Stimulated activated CD4-positive, alpha-beta T cell treated with anti-CD3 and anti-CD28 coated beads, Interleukin-1b, Interleukin-23, amount 100 ng/mL, for 24 hours (primary cell): Measurements from ENCODE around the gene GINS3.
A peak's percentile ranks its signal among the peaks of the same experiment; 100 is the strongest.

Experiments
- DNase-seq, 4 experiments: peaks; one replicate each; pipeline ENCODE4 v3.0.0-alpha.2; 2020; ENCODE audit warnings: low read depth in 4 of 4, low spot score in 1 of 4

Gene GINS3

DNA sequence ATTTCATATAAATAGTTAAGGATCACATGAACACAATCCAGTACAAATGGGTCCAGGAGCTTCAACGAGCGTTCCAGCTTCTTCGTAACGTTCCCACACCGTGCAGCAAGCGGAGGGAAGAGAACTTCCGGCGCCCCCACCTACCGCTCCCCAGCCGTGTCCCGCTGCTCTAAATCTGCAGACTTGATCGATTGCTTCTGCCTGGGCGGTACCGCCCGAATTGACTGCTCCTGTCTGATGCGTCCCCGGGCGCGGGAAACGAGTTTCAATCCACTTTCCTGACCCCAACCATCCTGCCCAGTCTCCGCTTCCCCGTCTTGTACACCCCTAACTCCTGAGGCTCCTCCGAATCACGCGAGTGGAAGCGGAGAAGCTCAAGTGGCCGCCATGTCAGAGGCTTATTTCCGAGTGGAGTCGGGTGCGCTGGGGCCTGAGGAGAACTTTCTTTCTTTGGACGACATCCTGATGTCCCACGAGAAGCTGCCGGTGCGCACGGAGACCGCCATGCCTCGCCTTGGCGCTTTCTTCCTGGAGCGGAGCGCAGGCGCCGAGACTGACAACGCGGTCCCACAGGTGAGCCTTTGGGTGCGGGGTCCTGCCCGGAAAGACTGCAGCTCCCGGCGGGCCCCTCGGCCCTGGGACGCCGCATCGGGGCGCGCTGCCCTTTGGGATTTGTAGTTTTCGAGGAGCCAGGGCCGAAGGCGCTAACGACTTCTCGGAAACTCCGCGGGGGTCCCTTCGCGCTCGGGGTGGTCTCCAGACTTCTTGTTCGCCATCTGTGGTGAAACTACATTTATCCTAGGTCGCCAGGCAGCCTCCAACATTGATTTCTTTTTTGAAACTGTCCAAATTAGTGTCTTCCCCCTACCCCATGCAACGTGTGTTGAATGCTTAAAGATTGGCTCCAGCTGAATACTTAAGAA lies at the start of gene GINS3:
Gene GINS3, plus strand, starts transcription at position 257 of the 923 bp plus-strand sequence. Its CDS starts 131 bp downstream, at position 388.
- peak; percentile 57 to 84 (median 71) for DNase-seq

DNA sequence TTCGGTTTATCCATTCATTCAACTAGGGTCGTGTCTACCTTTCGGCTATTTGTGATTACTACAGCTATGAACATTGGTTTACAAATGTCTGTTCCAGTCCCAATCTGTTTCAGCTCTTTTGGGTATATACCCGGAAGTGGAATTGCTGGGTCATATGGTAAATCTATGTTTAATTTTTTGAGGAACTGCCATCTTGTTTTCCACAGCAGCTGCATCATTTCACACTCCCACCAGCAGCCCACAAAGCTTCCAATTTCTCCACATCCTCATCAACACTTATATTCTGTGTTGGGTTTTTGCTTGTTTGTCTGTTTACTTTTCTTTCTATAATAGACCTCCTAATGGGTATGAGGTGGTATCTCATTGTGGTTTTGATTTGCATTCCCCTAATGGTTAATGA lies 48.7 kb upstream of the GINS3 start:
- no peak for DNase-seq

DNA sequence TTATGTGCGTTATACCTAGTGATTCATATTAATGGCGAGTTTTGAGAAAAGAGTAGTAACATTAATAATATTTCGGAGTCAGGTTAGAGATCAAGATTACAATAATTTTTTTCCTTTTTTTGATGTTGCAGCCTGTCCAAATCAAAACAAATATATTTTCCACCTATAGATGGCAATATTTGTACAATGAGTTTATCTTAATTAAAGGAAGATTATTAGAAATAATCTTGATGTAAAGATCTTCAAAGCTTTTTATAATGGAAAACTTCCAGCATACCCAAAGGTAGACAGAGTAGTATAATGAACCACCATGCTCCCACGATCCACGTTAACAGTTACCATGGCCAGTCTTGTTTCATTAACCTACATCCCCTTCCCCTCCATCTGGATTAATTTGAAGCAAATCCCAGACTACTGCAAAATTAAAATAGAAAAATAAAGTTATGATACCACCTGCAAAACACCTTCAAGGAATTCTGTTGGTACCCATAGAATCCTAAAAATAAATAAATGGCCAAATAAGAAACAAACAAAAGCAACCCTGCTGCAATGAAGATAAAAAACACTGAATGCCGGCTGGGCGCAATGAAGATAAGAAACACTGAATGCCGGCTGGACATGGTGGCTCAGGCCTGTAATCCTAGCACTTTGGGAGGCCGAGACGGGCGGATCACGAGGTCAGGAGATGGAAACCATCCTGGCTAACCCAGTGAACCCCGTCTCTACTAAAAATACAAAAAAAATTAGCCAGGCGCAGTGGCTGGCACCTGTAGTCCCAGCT lies 46.5 kb upstream of the GINS3 start:
- DNase-seq: no peak

DNA sequence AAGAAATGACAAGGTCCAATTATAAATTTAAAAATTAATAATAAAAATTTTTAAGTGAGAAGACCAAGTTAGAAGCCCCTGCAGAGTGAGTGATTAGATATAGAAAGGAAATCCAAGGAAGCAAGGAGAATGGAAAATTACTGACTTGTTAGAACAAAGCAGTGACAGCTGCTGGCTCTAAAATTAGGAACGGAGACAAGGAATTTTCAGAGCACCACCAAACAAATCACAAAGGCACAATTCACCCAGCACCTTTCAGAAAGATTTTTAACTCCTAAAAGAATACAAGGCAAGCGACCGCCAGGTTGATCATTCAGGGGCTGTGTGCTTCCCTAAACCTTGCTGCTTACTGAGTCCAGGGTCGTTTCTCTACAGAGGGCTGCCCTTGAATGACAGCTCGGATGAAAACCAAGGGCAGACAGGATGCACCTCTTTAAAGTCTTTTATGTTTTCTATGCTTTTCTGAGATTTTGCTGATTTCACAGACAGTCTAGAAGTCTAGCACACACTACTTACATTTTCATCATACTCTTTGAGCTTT lies 45.4 kb upstream of the GINS3 start:
- DNase-seq: no peak

DNA sequence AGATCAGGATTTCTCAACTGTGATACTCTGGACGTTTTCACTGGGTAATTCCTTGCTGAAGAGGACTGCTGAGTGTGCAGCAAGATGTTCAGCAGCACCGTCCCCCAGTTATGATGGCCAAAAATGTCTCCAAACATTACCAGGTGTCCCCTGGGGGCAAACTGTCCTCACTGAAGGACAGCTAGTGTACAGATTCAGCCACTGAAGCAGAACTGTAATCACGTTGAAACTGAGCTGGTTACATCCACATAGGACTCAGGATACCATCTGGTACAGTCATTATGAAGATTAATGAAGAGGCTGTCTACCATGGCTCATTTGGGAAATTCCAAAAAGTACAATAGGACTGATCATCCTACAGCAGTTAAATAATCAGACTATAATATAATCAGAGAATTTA lies 43.3 kb upstream of the GINS3 start:
- no peak for DNase-seq

DNA sequence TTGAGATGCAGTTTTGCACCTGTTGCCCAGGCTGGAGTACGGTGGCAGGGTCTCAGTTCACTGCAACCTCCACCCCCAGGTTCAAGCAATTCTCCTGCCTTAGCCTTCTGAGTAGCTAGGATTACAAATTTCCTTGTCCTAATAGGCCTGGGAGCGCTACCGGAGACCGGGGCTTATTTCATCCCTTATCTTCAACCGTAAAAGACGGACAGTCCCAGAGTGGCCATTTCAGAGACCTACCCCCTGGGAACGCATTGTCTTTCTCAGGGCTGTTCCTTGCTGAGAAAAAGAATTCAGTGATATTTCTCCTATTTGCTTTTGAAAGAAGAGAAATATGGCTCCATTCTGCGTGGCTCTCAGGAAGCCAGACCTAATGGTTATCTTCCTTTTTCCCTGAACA lies 39.6 kb upstream of the GINS3 start:
- no peak for DNase-seq

DNA sequence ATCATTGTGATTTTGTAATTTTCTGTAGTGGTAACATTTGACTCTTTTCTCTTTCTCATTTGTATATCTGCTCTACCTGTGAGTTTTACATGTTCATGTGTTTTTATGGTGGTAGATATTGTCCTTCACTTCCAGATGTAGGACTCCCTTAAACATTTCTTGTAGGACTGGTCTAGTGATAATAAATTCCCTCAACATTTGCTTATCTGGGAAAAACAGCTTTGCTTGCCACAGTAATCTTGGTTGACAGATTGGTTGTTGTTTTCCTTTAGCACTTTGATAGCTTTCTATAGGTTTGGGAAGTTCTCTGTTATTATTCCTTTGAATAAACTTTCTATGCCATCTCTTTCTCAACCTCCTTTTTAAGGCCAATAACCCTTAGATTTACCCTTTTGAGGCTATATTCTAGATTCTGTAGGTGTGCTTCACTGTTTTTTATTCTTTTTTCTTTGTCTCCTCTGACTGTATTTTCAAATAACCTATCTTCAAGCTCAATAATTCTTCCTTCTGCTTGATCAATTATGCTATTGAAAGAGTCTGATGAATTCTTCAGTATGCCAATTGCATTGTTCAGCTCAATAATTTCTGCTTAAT lies 32.1 kb upstream of the GINS3 start:
- DNase-seq: no peak

DNA sequence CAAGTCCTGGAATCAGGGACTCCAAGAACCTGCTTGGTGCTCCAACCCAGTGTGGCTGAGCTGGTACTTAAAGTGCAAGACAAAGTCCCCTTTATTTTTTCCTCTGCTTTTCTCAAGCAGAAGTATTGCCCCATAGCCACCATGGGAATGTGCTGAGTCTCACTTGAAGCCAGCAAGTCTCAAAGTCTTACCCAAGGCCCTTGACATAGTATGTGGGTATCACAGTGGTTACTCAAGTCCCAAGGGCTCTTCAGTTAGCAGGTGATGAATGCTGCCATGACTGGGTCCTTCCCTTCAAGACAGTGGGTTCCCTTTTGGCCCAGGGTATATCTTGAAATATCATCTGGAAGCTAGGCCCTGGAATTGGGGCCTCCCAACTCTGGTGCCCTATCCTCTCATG lies 30.5 kb upstream of the GINS3 start:
- DNase-seq: no peak

DNA sequence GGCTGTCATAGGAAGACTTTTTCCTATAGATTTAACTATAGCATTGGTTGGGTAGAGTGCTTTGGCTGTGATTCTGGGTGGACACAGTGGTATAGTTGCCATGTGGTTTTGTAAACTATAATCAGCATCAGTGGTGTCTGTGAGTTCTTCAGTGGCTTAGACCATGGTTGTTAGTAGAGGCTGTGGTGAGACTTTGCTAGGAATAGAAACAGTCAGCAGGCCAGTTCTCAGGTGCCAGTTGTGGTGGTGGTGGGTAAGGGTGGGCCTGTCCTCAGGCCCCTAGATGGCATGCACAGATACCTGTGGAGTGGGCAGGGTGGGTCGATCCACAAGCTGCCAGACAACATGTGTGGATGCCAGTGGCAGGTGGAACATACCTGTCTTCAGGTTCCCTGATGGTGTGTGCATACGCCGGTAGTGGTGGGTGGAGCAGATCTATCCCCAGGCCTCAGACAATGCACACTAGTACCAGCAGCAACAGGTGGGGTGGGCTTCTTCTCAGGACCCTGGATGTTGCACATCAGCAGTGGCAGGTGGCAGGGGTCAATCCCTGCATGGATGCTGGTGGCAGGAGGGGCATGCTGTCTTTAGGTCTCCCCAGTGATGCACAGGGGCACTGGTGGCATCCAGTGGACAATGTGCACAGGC lies 28.4 kb upstream of the GINS3 start:
- DNase-seq: no peak

DNA sequence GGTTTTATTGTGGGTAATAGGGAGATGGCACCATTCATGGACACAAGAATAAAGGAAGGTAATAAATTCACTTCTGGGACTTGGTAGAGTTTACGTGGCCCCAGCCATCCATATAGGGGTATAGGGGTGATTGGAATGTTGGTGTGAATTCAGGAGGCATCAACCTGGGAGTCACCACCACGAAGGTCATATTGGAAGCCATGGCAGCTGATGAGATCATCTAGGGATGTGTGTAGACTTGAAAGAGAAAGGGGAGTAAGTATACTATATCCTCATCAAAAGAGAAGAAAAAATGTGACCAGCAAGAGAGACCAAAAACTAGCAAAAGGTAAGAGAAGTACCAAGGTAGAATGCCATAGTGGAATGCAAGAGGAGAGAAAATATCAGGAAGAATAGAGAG lies 26.6 kb upstream of the GINS3 start:
- DNase-seq: no peak

DNA sequence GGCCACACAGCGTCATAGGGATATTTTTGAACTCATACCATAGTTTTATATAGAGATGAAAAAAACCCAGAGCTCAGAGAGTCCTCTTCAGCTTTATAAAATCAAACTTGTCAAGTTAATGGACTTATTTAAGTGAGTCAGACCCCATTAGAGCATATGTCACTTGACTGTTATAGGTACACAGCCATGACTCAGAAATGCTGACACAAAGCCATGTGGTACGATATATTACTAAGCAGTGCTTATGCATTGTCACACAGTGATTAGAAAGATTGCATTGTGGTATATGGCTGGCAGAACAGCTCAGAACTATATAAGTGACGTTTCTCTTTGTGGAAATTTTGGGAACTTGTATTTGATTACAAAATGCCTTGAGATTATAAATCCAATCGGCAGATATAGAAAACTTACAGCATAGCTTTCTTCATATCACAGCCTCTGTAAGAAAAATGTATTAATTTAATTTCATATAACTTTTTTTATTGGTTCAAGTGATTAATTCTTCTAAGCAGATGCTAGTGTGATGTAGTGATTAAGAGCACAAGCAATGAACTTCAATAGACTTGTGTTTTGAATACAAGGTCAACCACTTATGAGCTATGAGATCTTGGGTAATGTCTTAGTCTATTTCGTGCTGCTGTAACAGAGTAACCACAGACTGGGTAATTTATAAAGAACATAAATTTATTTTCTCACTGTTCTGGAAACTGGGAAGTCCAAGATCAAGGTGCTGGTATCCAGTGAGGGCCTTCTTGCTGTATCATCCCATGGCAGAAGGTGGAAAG lies 25.8 kb upstream of the GINS3 start:
- no peak for DNase-seq

DNA sequence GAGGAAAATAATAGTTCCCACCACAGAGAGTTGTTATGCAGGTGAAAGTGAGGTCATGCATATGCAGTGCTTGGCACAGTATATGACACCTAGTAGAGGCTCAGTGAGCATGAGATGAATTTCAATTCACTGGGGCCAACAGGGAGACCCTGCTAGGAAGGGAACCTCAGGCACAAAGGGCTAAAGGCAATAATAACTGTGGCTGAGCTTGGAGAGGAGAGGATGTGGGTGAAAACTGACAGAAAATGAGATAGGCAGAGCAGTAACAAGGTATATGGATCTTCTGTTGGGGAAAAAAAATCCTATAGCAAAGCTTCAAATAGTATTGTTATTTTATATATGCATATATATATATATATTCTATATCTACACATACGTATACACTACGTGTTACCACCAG lies 25.0 kb upstream of the GINS3 start:
- DNase-seq: no peak

DNA sequence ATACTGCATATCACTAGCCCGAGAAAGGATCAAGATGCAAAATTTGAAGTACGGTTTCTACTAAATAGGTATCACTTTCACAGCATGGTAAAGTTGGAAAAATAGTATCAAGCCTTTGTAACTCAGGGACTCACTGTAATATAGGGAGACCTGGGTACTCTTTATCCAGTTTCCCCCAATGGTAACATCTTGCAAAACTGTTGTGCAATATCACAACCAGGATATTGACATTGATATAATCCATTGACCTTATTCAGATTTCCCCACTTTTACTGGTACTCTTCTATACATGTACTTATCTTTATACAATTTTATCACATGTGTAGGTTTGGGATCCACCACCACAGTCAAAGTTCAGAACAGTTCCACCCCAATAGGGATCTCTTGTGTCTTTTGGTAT lies 20.4 kb upstream of the GINS3 start:
- DNase-seq: no peak

DNA sequence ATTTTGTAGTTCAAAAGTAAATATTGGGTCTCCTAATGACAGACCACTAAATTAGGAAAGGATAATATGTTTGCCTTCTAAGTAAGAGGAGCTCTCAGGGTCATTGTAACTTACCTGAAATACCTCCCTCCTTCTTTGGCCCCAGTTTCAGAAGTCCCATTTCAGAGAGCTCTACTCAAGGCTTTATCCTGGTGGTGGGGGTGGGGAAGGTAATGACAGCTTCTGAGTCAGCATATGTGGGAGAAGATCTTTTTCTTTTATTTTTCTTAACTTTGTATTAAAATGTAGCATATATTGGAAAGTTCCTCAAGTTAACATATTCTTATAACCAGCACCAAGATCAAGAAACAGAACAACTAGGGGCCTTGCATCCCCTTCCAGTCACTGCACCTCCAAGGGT lies 16.9 kb upstream of the GINS3 start:
- DNase-seq: no peak

DNA sequence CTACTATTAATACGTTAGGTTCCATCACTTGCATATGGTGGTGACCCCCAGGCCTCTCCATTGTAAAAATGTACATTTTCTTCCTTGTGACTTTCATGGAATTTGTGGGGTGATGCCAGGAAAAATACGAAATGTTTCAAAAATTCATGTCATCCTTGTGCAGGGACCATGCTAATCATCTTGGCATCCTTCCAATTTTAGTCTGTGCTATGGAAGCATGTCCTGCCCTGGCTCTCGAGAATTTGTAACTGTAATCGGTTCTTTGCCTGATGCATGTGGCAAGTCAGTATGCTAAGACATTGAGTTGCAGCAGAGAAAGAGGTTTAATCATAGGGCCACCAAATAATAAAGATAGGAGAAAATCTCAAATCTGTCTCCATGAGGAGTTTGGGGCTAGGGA lies 14.3 kb upstream of the GINS3 start:
- no peak for DNase-seq

DNA sequence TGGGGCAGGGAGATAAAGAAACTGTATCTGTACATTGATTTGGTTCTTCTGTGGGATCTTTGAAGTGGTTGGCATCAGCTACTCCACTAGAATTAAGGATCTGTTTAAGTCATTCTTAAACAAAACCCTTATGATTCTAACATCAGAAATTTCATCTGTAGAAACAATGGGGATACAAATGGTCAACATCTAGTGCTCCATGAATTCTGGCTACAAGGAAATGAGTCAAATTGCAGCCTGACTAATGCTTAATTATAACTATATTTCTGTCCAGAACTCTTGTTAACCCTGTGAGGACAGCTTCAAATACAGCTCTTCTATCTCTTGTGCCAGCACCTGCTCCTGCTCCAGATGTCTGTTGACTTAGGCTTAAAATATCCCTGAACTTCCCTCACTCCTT lies 13.9 kb upstream of the GINS3 start:
- DNase-seq: no peak

DNA sequence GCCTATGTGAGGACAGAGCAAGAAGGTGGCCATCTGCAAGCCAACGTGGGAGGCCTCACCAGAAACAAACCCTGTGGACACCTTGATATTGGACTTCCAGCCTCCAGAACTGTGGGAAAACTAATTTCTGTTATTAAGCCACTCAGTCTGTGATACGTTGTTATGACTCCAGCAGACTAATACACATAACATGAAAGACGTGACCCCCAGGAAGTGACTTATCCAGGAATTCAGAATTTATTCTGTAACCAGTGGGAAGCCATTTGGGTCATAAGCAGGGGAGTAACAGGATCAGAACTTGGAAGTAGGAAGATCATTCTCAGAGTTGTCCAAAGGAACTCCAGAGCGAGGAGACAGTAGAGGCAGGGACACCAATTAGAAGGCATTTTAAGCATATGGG lies 12.5 kb upstream of the GINS3 start:
- DNase-seq: no peak

DNA sequence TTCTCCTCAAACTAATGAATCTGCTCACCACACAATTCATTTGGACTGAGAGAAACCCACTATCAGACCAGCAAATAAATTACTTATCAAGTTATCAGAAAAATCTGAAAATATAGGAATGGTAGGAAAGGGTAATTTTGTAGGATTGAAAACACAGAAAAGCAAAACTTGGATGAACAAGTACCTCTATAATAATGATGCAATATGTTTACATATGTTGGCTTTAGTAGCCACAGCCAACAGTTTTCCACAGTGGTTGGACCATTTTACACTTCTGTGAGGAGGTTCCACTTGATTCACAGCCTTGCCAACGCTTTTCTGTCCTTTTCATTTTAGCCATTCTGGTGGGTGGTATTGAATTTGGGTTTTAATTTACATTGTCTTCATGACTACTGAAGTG lies 10.6 kb upstream of the GINS3 start:
- DNase-seq: no peak

DNA sequence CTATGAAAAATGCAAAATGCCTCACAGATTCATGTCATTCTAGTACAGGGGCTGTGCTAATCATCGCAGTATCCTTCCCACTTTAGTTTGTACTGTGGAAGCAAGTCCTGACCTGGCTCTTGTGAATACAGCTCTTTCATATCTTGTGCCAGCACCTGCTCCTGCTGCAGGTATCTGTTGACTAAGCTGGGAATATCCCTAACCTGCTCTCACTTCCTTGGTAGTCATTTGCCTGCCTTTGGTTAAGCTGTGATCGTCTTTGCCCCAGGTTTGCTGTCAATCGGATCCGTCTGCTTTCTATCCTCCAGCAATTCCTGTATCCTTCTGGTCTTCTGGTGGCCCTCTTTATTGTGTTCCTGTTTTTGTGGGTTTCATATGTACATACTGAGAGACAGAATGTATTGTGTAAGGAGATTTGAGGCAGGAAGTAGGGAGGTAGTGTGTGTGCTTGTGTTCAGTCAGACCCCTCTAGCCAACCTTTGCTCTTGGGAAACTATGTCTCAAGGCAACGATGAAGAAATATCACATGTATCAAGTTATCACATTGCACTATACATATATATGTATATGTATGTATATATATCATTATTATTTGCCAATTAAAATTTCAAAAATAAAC lies 7.7 kb upstream of the GINS3 start:
- no peak for DNase-seq

DNA sequence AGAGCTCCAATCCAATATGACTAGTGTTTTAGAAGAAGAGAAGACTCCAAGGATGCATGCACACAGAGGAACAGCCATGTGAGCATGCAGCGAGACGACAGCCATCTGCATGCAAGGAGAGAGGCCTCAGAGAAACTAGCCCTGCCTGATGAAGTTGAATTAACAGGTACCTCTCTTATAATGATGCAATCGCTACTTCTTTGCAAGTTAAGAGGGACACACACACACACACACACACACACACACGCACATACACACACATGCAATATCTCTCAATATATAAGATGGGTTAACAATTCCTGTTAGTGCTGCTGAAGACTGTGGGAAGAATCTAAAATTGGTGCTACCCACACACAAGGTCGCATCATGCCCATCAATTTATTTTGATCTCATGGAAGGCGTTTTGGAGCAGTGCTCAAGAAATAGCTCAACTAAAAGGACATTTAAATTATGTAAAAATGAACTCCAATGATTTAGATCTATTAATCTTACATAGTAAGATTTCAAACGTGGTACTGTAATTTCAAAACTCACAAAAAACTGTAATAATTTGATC lies 7.0 kb upstream of the GINS3 start:
- no peak for DNase-seq
